ENCODE results near the gene LIF.
A peak's percentile ranks its signal among the peaks of the same experiment; 100 is the strongest.

LIF gene

DNA sequence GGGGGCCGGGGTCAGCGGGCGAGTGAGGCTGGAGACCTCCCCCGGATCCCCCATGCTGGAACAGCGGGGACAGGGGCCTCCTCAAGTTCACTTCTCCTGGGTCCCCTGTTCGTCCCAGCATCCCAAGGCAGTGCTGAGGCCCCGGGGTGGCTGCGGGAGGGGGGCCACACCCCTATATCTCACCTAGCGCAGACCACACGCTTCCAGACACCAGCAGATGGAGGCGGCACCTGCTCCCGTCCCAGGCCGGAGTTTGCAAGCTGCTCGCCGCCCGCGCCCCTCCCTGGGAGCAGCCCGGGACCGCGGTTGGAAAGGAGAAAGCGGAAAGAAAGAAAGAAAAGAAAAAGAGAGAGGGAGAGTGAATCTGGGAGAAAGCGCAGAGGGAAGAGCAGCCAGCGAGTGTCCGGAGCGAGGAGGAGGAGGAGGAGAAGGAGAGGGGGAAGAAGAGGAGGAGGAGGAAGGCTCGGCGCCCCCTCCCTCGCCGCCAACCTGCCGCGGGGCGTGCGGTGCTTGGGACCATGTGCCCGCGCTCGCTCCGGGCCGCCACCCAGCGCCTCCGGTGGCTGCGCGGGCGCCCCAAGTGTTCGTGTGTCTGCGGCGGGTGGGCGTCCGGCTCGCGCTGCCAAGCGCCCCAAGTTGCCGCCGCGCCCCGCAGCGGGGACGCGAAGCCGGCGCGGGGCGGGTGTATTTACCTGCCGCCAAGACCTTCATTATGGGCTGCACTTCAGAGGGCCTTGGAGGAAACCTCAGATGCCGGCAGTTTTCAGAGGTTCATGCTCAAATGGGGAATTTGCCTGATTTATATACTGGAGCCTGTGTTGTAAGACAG lies at the start of gene LIF:
LIF (minus strand) TSS at position 775 of the 829 bp plus-strand sequence; CDS start at position 711, 64 bp downstream.
- DNase-seq (ENCODE audit: low spot score), result peak; percentile 54

DNA sequence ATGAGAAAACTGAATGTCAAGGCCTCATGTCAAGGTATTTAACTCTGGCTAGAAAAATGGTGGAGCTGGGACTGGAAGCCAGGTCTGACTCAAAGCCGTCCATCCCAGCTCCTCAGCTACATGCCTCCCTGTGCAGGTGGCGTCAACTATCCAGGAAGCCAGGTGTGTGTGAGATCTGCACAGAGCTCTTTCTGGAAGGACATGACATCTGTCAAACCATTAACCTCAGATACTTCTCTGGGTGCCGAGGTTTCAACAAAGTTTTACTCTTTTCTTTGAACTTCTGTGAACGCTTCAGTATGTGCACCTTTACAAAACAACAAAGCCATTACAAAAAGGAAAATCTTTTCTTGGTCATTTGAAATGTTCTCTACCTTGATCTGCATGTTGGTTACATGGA lies 49.8 kb upstream of the LIF start:
- DNase-seq (ENCODE audit: low spot score), result no peak

DNA sequence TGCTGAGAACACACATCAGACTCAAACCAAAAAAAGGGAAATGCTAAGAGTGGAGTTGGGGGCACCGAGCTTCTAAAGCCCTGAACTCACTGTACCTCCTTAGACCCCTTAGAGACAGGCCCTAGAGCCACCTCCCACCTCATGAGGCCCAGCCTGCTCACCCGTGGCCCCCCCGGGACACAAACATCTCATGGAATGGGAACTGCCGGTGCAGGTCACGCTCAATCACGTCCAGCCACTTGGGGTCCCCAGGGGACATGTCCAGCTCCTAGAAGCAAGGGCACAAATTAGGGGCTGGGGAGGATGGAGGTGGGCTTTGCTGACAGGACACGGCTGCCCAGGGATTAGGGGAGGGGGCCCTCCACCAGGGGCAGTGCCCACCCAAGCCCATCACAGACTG lies 49.0 kb upstream of the LIF start:
- no peak for DNase-seq (ENCODE audit: low spot score)

DNA sequence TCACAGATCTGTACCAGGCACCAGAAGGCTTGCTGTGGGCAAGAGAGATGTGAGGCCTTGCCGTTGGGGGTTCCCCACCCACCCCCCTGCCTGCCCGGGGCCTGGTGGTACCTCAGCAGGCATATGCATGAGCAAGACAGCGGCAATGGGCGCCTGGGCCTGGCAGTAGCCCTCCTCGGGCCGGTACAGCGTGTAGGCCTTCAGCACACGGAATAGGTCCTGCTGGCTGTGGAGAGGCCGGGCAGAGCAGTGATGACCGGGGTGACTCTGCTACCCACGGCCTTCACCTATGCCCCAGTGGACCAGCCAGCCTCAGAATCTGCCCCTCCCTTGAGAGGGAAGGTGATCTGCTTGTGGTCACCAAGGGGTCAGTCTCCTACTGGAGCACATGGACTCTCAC lies 48.3 kb upstream of the LIF start:
- no peak for DNase-seq (ENCODE audit: low spot score)

DNA sequence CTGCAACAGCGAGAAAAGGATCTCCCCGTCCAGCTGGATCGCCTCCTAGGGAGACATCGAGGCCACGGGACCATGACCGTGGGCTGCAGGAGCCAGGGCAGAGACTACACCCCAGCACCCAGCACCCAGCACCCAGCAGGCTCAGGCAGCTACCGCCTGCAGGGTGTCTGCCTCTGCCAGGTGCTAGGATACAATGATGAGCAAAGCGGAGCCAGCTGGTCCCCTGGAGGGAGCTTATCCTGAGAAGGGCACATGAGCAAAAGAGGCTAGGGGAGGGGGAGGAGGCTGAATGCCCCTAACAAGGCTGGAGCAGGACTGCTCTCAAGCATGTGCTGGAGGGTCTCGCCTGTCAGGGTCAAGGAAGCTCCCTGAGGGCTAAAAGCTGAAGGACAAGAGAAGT lies 47.5 kb upstream of the LIF start:
- DNase-seq (ENCODE audit: low spot score), result no peak

DNA sequence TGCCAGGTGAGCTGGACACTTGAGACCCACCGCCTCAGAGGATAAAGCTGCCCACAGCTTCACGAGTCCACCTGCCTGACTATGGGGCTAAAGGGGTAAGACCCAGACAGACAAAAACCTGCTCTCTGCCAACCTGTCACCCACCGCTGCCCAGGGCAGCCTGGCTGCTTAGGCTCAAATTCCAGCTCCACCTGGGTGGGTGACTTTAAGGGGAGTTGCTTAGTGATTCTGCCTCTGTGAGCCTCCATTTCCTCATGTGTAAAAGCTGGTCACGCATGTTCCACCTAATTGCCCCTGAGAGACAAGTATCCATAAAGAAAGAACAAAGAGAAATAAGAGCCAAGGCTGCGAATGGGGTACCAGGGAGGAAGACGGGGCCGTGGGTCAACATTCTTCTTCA lies 46.5 kb upstream of the LIF start:
- DNase-seq (ENCODE audit: low spot score), result no peak

DNA sequence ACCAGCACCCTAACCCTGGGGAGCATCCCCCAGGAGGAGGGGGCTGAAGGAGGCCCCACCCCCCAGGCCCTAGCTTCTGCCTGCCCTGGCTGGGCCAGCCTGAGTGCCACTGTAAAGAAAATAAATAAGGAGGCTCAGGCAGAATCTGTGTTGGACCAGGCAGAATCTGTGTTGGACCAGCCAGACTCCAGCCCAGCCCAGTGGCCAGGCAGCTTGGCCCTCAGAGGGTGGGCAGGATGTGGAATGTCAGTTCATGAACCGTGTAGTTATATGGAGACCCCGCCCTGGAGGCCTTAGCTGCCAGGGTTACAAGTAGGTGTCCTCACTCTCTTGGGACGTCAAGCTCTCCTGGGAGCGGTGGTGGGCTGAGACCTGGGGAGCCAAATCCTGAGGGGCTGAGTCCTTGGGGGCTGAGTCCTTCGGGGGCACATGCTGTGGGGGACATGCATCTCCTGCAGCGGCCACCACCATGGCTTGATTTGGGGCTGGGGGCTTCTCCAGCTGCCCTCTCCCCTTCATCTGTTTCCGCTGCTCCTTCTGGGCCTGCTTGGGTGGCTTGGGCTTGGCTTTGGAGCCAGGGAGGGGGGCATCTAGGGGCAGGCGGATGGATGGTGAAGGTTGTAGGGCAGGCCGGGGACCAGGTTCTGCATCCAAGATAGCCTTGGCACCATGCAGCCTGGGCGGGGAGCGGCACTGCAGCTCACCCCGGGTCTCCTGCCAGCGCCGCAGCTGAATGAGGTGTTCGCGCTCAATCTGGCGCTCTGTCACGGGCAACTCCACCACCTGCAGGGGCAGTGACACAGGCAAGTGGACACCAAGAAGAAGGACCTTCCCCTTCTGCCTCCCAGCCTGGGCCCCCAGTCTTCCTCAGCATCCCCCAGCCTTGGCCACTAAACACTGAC lies 45.8 kb upstream of the LIF start:
- no peak for DNase-seq (ENCODE audit: low spot score)

DNA sequence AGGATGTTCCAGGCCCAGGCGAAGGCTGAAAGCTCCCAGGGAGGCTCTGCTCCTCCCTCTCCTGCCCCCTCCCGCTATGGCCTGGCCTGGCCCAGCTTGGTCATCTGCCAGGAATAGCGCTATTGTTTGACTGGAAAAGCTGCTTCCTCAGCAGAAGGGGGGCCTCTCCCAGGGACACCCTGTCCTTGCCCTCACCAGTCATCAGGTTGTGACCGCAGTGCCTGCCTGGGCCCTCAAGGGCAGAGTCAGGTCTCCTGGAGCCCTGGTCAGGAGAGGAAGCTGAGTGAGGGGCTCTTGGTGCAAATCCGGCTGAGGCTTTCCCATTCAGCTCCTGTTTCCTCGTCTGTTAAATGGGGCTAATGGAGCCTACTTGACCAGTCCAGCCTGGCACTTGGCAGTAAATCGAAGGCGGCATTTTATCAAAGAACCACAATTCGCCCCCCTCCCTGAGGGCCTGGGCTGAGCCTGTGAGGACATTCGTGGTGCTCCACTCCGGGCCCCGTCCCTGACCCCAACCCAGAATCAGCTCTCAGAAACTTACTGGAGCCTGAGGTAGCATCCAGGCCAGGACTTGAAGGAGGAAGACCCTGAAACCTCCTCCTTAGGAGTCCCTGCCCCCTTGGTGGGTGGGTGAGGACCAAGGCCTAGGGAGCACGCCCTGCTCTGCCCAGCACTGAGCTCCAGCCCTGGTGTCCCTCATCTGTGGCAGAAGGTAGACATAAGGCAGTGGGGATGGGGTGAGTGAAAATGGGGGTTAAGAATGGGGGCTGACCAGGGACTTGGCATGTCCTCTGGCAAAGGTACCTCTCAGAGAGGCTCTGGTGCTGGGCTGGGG lies 44.7 kb upstream of the LIF start:
- no peak for DNase-seq (ENCODE audit: low spot score)

DNA sequence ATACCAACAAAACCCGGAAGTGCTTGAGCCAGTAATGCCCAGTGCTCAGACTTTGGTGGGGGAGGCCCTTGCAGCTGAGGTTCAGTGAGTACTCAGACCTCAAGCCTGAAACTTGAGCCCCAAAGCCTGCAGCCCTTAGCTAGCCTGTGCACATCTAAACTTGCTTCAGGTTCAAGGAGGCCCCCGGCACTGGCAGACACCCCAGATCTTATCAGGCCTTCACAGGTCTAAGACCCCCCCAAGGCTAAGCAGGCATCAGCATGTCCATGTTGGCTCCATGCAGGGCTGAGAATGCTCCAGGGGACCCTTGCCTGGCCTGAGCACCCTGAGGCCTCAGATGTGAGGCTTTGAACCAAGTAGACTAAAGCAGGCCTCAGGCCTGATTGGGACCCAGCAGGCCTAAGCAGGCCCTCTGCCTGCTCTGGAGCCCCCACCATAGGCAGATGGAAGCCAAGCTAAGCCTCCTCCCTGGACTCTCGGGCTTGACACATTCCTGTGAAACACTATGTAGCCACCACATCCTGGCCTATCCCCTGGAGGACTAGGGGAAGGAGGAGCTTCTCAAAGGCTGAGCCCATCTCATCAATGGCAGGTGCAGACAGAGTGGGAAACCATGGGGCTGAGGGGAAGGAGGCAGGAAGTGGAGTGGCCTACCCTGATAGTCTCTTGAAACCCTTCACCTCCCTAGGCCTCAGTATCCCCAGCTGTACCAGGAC lies 43.9 kb upstream of the LIF start:
- no peak for DNase-seq (ENCODE audit: low spot score)

DNA sequence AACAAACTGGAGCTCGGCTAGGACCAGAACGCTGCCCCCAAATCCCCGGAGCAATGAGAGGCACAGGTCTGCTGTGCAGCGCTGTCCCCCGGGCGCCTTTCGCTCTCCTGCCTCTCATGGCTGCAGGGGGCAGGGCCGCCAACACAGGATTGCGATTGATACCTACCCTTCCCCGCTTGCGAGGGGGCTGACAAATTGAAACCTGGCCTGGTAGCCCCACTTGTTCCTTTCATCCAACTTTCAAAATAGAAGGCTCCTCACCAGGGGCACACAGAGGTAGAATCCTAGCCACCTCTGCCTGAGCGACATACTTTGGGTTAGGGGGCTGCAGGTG lies 43.4 kb upstream of the LIF start:
- no peak for DNase-seq (ENCODE audit: low spot score)

DNA sequence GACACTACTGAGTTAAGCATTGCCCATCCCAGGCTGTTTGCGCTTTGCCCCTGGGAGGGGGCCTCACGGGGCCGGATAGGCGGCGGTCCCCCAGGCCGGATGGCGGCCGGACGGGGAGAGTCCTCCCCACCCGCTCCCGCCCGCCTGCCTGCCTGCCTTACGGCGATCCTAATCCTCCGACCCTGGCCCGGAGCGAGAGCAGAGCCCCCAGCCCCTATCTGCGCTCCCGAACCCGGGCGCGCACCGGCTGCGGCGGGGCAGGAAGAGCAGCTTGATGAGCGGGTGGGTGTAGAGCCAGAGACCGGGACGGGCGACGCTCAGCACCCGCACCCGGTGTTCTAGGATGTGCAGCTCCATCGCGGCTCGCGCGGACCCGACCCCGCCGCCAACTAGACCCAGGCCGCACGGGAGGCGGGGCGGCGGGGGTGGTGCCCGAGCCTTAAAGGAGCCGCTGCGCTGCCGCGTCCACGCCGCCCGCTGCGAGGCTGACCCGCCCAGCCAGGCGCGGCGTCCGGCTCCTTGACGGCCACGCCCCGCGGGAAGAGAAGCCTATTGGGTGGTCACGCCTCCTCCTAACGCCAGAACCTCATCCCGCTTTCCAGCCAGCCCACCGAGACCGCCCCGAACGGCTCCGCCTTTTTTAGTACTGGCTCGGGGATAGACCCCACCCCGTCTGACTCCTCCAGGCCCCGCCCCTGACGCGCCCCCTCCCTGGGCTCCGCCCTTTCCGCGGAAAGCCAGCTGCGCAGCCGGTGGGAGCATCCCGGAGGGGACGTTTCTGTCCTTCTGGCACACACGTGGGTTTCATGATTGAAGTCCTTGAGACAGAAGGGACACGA lies 42.8 kb upstream of the LIF start, which contains the start of gene CASTOR1:
CASTOR1 (minus strand) TSS at position 365 of the 839 bp plus-strand sequence; CDS start at position 357, 8 bp downstream.
- peak; percentile 97 for DNase-seq (ENCODE audit: low spot score)

DNA sequence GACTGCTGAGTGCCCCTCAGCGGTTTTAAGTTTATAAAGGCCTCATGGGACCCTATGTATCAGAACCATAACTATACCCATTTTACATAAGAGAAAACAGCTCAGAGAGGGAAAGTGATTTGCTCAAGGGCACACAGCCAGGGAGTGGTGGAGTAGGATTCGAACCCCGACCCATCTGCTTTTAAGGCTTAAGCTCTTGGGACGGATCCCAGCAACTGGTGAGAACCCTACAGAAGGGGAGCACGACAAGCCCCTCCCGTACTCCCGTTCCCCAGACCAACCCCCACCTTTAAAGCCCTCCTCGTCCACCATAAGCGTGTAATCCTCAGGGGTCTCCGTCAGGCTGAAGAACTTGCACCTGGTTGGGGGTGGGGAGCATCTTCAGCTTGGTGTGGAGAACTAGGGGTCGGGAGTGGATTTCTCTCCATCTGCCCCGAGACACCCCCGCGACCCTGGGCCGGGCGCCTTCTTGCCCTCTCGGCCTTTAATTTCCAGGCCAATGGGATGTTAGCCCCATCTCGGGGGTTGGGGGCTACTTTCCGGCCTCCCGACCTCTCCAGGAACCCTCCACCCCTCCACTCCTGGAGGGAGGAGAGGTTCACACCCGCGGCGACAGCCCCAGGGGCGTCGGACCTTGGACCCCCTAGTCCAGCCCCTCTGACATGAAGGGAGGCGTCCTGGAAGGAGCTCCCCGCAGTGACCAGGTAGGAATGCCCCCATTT lies 42.0 kb upstream of the LIF start:
- DNase-seq (ENCODE audit: low spot score), result no peak

DNA sequence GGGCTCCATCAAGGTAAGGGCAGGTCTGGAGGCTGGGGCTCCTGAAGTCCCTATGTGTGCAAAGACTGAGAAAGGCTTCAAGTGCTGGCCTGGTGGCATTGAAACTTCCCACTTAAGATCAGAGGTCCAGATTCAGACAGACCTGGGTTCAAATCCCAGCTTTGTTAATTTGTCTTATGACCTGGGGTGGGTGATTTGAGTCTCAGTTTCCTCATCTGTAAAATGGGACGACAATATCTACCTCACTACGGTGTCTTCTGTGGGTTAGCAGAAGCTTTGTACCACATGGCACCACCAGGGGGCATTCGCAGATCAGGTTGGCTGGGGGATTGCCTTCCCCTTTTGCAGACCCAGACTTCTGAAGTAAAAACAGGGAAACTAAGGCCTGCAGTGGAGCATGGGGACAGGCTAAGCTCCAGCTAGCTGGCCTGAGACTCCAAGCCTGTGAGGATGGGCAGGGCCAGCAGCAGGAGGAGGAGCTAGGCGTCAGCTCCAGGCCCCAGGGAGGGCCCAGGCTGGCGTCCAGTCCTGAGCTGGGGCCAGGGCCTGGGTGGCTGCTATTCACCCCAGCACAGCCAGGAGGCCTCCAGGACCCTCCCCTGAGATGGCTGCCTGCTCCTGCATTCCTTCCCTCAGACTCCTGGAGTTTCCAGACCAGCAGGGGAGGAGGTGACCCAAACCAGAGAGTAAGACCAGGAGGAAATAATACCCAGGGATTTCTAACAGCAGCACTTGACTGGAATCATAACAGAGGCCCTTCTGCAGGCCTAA lies 41.3 kb upstream of the LIF start:
- DNase-seq (ENCODE audit: low spot score), result peak; percentile 87

DNA sequence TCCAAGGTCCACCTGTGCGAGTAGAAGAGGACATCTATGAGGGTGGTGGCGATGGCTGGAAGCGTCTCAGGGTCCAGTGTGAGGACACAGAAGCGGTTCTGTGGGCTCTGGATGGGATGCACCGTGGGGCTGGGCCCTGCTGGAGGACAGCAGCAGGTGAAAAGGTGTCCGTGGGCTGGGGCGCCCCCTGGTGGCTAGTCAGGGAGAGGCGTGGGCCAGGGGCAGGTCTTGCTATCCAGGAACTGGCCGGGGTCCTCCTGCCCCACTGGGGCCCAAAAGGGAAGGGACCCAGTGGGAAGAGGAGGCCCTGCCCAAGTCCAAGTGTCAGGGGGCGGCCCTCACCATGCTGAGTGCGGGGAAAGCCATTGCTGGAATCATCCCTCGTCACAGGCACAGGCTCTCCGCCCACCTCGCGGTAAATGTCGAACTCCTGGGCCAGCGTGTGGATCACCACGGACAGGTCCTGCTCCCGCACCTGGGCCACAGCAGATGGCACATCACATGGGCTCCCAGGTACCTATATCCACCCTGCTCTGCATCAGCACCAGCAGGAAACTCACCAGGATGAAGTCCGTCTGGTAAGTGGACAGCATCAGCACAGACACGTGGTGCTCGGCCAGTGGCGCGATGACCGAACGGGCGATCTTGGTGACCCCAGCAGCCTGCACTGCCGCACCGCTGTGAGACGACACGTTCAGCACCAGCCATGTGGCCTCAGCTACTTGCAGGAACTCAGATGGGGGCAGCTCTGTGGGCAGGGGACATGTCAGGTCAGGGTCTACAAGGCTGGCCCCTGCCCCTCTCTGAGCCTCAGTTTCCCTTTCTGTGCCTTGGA lies 40.5 kb upstream of the LIF start:
- peak; percentile 78 for DNase-seq (ENCODE audit: low spot score)

DNA sequence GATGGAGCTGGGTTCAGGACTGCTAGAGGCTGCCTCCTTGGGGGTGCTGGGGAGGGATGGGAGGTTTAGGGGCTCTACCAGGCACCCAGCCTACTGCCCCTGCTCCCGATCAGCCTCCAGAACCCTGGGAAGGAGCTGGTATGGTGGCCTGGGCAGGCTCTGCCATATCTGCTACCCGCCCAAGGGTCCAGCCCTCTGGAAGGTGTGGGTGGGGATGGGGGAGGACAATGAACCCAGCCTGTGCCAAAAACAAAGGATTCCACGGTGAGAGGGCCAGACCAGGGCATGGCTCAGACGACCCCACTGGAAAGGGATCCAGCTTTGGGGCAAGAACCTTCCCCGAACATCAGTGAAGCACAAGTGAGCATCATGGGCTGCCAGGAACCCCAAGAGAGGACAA lies 39.8 kb upstream of the LIF start:
- no peak for DNase-seq (ENCODE audit: low spot score)

DNA sequence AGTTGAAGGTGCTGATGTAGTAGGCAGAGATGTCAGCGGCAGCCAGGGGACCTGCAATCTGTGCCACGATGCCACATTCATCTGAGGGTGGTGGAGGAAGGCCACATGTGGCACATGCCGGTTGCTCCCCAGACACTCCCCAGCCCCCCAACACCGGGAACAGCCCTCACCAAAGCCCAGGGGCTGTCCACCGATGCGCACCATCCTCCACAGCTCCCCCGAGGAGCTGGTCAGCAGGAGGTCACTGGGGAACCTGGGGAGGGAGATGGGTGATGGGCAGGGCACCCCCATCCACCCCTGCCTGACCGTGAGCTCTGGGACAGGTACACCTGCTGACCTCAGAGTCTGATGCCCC lies 39.3 kb upstream of the LIF start:
- no peak for DNase-seq (ENCODE audit: low spot score)

DNA sequence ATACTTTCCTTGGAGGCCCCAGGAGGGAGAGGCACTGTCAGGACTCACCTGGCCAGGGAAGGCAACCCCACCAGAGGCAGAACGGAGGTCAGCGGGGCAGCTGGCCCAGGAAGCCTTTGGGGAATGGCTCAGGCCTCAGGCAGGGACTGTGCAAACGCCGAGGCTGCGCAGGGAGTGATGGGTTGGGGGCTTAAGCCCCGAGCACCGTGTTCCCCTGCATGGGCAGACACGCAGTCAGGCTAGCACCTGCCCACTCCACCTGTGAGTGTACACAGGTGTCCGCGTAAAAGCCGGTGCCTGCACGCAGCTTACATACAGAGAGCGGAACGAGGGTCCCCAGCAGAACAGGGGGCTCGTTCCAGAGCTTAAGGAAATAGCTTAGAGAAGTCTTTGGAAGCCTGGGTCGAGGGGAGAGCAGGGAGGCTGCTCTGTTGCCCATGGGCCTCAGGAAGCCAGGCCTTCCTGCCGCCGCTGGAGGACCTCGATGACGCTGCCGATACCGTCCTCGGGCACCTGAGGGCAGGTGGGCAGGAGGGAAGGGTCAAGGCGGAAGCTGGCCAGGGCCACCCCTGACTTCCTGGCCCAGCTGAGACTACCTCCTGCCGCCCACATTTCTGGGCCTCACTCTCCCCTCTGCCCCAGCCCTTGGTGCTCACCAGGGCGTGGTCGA lies 38.8 kb upstream of the LIF start:
- no peak for DNase-seq (ENCODE audit: low spot score)

DNA sequence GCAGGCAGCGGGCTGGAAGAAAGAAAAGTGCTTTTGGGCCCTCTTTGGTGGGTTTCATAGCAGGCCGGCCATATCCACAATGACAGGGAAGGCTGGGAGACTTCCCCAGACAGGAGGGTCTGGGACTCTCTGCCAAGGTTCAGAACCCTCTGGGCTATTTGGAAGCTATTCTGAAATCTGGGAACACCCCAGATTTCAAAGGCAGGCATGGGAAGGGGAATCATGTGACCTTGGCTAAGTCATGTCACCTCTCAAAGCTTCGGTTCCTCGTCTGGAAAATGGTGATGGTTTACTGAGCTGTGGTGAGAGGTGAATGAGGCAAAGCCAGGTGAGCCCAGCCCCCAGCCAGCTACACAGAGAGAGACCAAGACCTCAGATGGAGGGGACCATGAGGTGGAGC lies 38.1 kb upstream of the LIF start:
- DNase-seq (ENCODE audit: low spot score), result no peak

All from HuH-7.5 (cell line).